Stimulated activated CD8-positive, alpha-beta memory T cell treated with anti-CD3 and anti-CD28 coated beads, Interleukin-7, amount 100 ng/mL, for 1 hour (primary cell): Measurements from ENCODE around the gene ARFGEF3.
"Not testable (repeated sequence)": the region's sequence is repeated elsewhere in the genome, so short reads cannot be mapped to it uniquely, and the experiment has no call there.

Source experiments
- DNase-seq, 2 donors: peaks; one replicate each; pipeline ENCODE4 v3.0.0-alpha.2; 2020; ENCODE audit warnings: low read depth in 2 of 2

Gene ARFGEF3

GRCh38 chr6:138212530-138212929 lies 50.8 kb downstream of the ARFGEF3 start:
- DNase-seq, result not testable (repeated sequence)

- no peak for DNase-seq
Measured at GRCh38 chr6:138215093-138215782, 53.5 kb downstream of the ARFGEF3 start.

- no peak for DNase-seq
Measured at GRCh38 chr6:138218449-138218848, 56.7 kb downstream of the ARFGEF3 start, which contains the start of gene PBOV1. Gene PBOV1 (minus strand): TSS chr6:138218491. CDS start chr6:138218395, 96 bp downstream.

GRCh38 chr6:138219398-138219797 lies 57.7 kb downstream of the ARFGEF3 start:
- no peak for DNase-seq

- no peak for DNase-seq
Measured at GRCh38 chr6:138219901-138220300, 58.2 kb downstream of the ARFGEF3 start.

- DNase-seq, result no peak
Measured at GRCh38 chr6:138222901-138223546, 61.3 kb downstream of the ARFGEF3 start.

- no peak for DNase-seq
Measured at GRCh38 chr6:138225953-138226352, 64.2 kb downstream of the ARFGEF3 start.

GRCh38 chr6:138226700-138227315 lies 65.1 kb downstream of the ARFGEF3 start:
- no peak for DNase-seq

GRCh38 chr6:138227316-138227781 lies 65.6 kb downstream of the ARFGEF3 start:
- no peak for DNase-seq

- no peak for DNase-seq
Measured at GRCh38 chr6:138229072-138229471, 67.3 kb downstream of the ARFGEF3 start.

- no peak for DNase-seq
Measured at GRCh38 chr6:138229663-138230179, 68.0 kb downstream of the ARFGEF3 start.

GRCh38 chr6:138230221-138230620 lies 68.5 kb downstream of the ARFGEF3 start:
- DNase-seq, result no peak

GRCh38 chr6:138230759-138231380 lies 69.1 kb downstream of the ARFGEF3 start:
- no peak for DNase-seq

GRCh38 chr6:138231381-138231886 lies 69.7 kb downstream of the ARFGEF3 start:
- no peak for DNase-seq

- no peak for DNase-seq
Measured at GRCh38 chr6:138234363-138234762, 72.6 kb downstream of the ARFGEF3 start.

- no peak for DNase-seq
Measured at GRCh38 chr6:138235205-138235604, 73.5 kb downstream of the ARFGEF3 start.

GRCh38 chr6:138235693-138236092 lies 74.0 kb downstream of the ARFGEF3 start:
- no peak for DNase-seq

GRCh38 chr6:138237463-138237862 lies 75.7 kb downstream of the ARFGEF3 start:
- DNase-seq, result no peak

GRCh38 chr6:138238368-138238767 lies 76.6 kb downstream of the ARFGEF3 start:
- DNase-seq, result no peak

- DNase-seq, result no peak
Measured at GRCh38 chr6:138239774-138240173, 78.0 kb downstream of the ARFGEF3 start.

- no peak for DNase-seq
Measured at GRCh38 chr6:138240476-138241245, 78.9 kb downstream of the ARFGEF3 start.
